HG02623 (cell line): Measurements from ENCODE around the gene MTX1.

Experiments used
- ATAC-seq: cut with Tn5 transposase; IDR thresholded peaks from one replicate; pipeline ENCODE4 v1.9.1; 2021; ENCODE audit warnings: moderate library complexity; ENCODE audit not compliant: unreplicated experiment

Gene MTX1

DNA sequence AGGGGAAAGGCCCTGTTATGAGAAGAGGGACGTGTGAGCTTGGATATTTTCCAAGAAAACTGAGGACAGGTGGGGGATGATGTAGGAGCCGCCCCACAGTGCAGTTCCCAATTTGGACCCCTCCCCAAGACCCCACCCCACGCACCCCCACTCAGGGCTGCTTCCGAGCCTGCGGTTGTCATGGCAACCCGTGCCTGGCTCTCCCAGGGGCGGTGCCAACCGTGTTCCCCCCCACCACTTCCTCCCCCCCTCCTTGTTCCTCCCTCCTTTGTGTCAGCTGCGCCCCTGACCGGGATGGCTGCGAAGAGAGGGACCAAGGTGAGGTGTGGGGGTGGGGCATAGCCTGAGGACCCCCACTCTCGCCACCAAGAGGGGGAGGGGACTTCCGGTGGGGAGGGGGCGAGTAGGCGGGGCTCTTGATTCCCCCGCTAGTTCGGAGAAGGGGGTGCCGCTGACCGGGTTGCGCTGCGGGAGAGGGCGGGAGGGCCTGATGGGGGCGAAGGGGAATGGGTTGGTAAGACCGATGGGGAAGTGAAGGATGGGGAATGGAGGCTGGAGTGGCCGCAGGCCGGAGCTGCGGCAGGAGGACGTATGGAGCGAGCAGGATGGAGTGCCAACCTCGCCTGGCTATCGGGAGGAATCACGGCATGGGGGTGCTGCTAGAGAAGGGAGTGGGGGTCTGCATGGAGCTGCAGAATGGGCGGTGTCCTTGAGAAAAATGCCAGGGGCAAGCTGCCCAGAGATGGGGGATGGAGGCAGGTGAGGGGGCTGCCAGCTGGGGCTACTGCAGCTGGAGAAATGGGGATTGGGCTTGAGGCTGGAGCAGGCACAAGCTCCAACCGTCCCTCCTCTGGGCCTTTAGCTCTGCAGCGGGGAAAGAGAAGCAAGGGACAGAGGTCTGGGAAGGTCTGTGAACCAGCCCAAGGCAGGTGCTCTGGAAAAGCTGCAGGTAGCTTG is 33.9 kb upstream of the MTX1 start:
- ATAC-seq, result no peak

DNA sequence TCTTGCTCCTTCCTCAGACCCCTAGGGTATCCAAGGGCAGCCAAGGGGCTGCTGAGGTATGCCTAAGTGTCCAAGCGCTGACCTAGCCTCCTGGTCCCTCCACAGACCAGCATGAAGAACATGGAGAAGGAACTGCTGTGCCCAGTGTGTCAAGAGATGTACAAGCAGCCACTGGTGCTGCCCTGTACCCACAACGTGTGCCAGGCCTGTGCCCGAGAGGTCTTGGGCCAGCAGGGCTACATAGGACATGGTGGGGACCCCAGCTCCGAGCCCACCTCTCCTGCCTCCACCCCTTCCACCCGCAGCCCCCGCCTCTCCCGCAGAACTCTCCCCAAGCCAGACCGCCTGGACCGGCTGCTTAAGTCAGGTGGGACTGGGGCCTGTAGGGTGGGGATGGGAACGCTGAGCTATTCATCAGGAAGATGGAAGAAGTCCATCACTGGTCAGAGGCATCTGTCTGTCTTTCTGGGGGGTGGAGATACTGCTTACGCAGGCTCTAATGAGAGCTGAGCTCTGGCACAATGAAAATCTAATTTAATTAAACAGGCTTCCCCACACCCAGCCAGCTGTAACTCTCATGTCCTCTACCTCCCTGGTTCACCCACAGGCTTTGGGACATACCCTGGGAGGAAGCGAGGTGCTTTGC is 33.1 kb upstream of the MTX1 start:
- ATAC-seq, result no peak

DNA sequence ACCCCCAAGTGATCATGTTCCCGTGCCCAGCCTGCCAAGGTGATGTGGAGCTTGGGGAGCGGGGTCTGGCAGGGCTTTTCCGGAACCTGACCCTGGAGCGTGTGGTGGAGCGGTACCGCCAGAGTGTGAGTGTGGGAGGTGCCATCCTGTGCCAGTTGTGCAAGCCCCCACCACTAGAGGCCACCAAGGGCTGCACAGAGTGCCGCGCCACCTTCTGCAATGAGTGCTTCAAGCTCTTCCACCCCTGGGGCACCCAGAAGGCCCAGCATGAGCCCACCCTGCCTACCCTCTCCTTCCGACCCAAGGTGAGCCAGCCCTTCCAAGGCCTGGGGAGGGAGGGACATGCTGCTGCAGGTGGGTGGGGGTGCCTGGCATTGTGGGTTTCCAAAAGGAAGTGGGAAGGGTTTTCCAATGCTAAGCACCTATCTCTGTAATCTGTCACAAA is 32.5 kb upstream of the MTX1 start:
- no peak for ATAC-seq

DNA sequence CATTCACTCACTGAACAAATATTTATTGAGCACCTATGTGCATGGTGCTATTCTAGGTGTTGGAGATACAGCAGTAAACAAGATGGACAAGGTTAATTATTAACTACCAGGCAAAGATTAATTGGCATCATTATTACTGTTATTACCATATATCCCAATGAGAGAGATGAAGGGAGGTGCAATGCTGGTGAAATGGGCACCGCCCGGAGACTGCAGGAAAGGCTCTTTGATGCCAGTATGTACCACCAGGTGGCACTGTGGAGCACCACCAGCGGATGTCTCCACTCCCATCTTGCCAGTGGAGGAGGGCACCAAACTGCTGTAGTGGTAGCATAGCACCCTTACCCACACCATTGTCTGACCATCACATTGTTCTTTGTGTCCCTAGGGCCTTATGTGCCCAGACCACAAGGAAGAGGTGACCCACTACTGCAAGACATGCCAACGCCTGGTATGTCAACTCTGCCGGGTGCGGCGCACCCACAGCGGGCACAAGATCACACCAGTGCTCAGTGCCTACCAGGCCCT is 31.9 kb upstream of the MTX1 start:
- no peak for ATAC-seq

DNA sequence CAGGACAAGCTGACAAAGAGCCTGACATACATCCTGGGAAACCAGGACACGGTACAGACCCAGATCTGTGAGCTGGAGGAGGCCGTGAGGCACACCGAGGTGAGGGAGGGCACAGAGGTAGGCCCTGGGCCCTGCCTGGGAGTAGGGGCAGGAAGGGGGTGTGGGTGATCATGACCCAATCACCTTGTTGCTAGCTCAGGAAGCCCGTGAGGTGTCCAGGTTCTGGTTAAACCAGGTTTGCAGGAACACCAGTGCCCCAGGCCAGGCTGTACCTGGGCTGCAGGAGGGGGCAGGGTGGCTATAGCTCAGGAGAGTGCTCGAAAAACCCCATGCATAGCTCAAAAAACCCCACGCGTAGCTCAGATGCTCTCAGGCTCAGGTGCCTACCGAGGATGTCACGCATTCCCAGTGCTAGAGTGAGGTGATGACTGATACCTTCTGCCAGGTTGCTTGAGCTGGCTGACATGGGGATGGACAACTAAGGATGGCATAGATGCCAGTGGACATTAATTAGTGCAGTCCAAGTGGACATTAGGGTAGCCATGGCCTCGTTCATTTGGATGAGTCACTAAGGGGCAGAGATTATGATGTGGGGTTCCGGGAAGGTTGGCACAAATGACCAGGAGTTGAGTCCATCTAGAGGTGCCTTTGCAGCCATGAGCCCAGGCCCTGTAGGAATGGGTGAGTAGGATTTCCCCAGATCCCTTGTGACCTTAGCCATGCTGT is 31.1 kb upstream of the MTX1 start:
- ATAC-seq, result no peak

DNA sequence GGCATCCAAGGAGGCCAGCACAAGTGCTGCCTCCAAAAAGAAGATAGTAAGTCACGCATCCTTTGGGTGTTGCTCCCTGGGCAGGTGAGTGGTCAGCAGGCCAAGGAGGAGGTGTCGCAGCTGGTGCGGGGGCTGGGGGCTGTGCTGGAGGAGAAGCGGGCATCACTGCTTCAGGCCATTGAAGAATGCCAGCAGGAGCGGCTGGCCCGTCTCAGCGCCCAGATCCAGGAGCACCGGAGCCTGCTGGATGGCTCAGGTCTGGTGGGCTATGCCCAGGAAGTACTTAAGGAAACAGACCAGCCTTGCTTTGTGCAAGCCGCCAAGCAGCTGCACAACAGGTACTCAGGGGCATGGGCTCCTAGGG is 30.6 kb upstream of the MTX1 start:
- ATAC-seq, result no peak

DNA sequence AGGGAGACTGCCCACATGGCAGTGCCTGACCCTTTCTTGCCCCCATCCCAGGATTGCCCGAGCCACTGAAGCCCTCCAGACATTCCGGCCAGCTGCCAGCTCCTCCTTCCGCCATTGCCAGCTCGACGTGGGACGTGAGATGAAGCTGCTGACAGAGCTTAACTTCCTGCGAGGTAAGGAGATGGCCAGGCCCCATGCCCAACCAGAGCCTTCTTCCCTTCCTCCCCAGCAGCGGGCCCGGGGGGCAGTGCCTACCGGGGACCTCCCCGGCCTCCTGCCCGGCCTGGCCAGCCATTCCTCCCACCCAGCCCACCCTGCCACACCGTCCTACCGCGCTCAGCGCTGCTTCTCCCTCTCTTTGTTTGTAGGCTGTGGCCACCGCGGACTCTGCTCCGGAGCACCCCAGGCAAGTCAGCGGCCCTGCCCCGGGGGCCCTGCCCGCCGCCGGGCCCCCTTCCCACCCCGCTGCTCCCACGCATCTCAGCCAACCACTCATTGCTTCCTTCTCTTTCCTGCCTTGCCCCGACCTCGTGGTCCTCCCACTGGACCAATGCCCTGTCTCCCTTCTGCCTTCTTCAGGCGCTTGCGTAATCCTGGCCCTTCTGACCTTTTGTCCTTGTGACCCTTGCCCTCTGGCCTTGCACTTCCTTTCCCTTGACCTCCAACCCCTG is 29.9 kb upstream of the MTX1 start:
- ATAC-seq, result no peak

DNA sequence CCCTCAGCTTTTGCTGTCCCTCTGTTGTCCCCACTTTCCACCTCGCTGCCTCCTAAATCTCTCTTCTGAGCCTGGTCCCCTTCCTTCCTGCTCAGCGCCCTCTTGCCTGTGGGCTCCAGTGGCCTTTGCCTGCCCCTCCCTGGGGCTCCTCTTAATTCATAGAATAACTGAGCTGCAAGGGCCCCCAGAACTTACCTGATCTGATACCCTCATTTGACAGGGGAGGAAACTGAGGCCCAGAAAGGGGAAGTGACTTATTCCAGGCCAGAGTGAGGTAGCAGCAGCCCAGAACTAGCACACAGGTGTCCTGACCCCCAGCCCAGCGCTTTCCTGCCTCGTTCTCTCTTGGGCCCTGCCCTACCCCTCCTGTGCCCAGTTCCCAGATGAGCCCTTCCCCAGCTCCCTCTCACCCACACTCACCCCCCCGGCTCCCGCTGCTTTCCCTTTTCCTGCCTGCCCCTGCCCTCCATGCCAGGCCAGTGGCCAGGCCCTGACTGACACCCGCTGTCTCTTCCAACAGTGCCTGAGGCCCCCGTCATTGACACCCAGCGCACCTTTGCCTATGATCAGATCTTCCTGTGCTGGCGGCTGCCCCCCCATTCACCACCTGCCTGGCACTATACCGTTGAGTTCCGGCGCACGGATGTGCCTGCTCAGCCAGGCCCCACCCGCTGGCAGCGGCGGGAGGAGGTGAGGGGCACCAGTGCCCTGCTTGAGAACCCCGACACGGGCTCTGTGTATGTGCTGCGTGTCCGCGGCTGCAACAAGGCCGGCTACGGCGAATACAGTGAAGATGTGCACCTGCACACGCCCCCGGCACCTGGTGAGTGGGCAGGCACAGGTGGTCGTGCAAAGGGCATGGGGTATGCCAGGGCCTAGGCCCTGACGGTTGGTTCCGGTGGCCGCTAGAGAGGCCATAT is 29.1 kb upstream of the MTX1 start:
- ATAC-seq, result no peak

DNA sequence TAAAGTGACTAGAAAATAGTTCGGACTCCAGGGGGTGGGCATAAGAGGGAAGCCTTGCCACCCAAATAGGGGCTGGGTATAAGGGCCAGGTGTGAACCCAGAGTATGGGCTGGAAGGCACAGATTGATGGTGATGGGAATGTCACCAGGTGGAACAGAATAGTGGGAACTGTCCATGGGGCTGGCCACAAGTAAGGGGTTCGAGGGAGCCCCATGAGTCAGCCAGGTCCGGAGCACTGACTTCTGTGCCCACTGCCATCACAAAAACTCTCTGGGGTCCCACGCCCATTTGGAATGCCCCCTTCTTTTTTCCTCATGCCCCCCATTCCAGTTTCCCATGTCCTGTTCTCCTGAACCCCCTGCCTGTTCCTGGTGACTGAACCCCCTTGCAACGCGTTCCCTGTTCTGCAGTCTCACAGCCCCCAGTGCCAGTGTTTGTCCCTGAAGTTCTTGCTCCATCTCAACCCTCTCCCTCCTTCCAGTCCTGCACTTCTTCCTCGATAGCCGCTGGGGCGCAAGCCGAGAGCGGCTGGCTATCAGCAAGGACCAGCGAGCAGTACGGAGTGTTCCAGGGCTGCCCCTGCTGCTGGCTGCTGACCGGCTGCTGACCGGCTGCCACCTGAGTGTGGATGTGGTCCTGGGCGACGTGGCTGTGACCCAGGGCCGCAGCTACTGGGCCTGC is 27.0 kb upstream of the MTX1 start:
- ATAC-seq, result no peak

DNA sequence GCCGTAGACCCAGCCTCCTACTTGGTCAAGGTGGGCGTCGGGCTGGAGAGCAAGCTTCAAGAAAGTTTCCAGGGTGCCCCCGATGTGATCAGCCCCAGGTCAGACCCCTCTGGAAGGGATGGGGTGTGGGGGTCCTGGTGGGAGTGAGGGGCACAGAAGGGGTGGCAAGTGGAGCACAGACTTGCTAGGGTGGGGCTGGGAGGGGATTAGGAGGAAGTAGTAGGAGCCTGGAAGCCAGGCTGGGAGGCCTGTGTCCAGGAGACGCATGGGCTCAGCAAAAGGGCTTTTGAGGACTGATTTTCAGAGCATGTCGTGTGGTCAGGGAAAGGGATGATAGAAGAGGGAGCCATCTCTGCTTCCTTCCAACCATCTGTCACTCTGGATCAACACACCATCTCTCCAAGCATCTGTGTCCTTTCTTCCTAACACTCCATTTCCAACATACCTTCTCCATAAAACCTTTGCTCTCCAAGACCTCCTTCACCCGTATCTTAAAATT is 26.4 kb upstream of the MTX1 start:
- no peak for ATAC-seq

DNA sequence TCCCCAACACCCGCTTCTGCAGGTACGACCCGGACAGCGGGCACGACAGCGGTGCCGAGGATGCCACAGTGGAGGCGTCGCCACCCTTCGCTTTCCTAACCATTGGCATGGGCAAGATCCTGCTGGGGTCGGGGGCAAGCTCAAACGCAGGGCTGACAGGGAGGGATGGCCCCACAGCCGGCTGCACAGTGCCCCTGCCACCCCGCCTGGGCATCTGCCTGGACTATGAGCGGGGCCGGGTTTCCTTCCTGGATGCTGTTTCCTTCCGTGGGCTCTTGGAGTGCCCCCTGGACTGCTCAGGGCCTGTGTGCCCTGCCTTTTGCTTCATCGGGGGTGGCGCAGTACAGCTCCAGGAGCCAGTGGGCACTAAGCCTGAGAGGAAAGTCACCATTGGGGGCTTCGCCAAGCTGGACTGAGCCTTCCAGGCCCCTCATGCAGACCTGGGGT is 24.7 kb upstream of the MTX1 start:
- ATAC-seq, result no peak

DNA sequence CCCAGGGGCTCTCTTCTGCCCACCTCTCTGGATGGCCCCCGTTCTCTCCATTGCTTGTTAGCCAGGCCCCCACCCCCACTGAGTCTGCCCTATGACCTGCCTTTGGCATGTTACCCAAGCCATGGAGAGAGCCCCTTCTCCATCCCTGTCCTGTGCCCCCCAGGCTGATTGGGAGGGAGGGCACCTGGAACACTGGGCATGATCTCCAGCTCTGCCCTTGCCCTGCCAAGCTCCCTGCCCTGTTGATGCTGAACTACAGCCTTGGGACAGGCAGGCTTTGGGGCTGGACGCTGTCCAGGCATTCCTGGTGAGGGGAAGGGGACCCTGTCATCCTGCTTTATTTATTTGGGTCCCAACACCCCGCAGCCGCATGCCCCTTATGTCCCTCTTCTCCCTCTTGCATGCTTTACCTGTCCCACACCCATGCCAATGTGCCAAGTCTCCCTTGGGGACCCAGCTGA is 24.1 kb upstream of the MTX1 start:
- ATAC-seq, result no peak

DNA sequence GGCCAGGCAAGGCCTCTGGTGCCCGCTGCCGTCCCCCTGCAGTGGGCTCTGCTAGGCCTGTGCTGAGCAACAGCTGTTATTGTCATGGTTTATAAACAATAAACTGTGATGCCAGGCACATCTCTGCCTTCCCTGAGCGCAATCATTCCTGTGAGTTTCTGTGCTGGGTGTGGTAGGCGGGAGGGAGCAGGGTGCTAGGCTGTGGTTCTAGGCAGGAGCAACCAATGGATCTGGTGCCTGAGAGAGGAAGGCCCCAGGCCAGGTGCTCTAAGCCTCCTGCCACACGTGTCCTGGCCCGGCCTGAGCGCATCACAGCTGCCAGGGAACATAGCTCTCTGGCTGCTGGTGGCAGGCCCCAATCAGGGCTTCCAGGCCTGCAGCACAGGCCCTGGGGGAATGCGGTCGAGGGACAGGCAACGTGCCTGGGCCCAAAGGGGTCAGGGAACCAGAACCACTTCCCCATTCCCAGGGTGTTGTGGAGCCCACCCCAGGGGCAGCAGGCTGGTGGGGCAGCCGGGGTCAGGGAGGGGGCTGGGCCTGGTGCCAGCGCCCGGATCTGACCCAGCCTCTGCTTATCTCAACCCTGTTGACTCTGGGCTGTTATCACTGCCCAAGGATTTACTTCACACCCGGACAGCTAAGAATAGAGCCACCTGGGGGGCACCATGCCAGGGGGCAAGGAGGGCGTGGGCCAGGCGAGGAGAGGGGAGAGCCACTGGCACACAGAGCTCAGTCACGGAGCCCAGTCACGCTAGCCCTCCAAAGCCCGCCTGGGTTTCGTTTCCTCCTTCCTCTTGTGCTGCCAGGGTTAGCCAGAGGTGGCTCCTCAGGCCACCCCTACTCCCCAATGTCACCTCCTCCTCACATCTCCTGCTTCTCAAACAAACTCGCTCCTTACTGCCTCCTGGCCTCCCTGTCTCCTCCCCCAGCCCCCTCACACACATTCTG is 23.4 kb upstream of the MTX1 start:
- ATAC-seq, result peak; percentile 68

DNA sequence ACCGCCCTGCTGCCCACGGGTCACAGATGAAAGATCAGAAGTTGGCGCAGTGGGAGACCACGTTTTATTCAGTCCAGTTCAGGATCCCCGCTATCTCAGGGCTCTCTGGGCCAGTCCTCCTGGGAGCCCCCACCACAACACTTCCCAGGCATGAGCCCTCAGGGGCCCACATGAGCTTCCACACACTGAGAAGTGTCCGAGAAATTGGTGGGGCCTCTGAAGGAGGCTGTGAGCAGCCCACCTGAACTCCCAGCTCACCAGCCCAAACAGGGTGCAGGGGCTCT is 22.8 kb upstream of the MTX1 start:
- ATAC-seq, result no peak

DNA sequence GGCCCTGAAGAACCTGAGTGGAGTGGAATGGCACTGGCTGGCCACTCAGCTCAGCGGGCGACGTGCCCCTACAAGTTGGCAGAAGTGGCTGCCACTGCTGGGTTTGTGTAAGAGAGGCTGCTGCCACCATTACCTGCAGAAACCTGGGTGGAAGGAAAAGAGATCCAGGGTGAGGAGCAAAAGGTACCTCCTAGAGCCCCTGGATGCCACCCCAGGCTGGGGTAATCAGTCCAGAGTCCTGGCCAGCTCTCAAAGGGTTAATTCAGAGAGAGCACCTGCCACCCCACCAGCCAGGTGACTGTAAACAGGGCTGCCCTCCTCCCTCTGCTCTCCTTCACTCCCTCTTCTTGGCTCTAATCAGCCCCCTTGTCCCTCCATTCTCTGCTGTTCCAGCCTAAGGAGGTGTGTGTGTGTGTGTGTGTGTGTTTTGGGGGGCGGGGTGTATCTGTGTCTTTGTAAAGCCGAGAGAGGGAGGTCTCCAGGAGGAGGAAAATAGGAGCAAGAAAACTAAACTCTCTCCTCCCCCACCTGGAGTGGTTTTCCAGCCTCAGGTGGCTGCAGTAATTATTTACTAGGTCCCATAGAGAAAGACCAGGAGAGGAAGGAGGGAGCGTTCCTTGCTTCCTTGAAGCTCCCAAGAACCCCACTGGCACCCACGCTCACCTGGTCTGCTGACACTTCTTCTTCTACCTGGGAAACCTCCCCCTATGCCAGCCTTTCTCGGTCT is 22.3 kb upstream of the MTX1 start:
- no peak for ATAC-seq

DNA sequence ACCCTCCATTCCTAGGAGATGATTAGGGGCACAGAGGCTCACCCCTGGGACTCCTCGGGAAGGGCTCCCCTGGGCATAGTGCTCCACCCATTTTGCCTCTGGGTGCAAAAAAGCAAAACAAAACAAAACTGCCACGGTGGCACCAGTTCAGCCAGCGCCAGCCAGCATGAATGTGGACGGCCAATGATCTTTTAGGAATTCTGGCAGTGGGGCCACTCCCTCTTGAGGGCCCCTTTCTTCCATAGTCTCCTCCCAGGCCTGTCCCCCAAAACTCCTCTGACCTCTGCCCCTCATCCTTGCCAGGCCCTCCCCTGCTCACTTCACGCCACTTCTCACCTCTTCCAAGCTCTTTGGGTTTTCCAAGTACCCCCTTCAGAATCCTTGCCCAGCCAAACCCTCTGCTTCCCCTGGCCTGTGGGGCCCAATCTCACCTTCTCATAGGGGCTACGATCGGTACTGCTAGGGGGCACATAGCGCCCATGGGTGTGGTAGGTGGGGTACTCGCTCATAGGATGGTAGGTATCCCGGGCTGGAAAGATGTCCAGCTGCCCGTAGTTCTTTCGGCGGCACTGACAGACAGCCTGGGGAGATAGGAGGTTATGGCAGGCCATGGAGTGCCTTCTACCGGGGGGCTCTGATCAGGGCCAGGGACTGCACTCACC is 21.6 kb upstream of the MTX1 start:
- ATAC-seq, result no peak

DNA sequence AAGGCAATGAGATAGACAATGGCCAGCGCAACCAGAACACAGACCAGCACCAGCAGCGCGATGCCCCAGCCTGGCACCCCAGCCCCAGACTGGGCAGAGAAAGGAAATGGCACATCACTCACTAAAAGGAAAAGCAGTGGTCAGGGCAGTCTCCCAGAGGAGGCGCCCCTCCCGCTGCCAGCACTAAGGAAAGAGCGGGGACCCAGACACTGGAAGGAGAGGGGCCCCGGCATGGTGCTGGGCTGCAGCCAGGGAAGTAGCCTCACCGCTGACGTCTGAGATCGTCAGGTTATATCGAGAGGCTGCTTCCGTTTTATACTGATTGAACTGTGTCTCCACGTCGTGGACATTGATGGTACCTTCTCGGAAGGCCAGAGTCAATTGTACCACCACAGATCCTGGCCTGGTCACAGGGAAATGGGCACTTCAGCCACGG is 21.0 kb upstream of the MTX1 start:
- no peak for ATAC-seq
